Colonic mucosa (tissue), 4 donors: ENCODE results near the gene AUNIP. TPM values are rescaled to one million over a fixed set of nuclear protein-coding genes. Genes with fewer than 3 reads are reported as not detected.

Experiments
- DNase-seq: peaks from one replicate; pipeline ENCODE4 v3.0.0-alpha.2; 2020
- H3K27ac ChIP-seq: fragments of 200-600 bp; one replicate; pipeline ENCODE4 v1.8.0; 2021
- H3K27me3 ChIP-seq: fragments of 200-600 bp; one replicate; pipeline ENCODE4 v1.8.0; 2021
- H3K36me3 ChIP-seq: fragments of 200-600 bp; one replicate; pipeline ENCODE4 v1.8.0; 2021
- H3K4me1 ChIP-seq: fragments of 200-600 bp; one replicate; pipeline ENCODE4 v1.8.0; 2021; ENCODE audit warnings: mild to moderate bottlenecking
- H3K4me3 ChIP-seq: fragments of 200-600 bp; one replicate; pipeline ENCODE4 v1.8.0; 2021
- H3K9ac ChIP-seq, 2 donors: one replicate each; pipeline ENCODE4 v1.7.0; 2013; ENCODE audit warnings: control low read depth in 2 of 2, low read depth in 2 of 2, low read length in 2 of 2
- H3K9me3 ChIP-seq: fragments of 200-600 bp; one replicate; pipeline ENCODE4 v1.8.0; 2021
- CTCF ChIP-seq: fragments of 200-600 bp; IDR thresholded peaks from one replicate; pipeline ENCODE4 v1.8.0; 2022; ENCODE audit warnings: antibody characterized with exemption, mild to moderate bottlenecking
- intact Hi-C: fragments of 100-400 bp; cut with DNase I; formaldehyde crosslinking; loops from one replicate; pipeline ENCODE4 v1.14.1; 2022
- total RNA-seq, 2 donors: library from RNA; stranded (reverse); fragmentation: NEBNext Ultra II Directional in 1 of 2; extraction: Animal tissue kit (Norgen Biotek cat#: 25700) in 1 of 2; gene quantifications; one replicate each; pipeline ENCODE4 v1.2.1, GENCODE V29; 2021
- donor health status: healthy.
- donor health status: DM: no; HTN: no; CAD: no.
- donor health status: DM: no; HTN: no; CAD: no.

The AUNIP gene
- total RNA-seq, 2 donors from 2014 or later: 1.2 to 4.8 TPM

- Histone ChIP-seq H3K4me3 (peak overlapping the region; percentile 58), H3K9ac (peak overlapping the region in 1 of 2 donors; percentile 72), H3K27ac (no peak overlapping the region), H3K27me3 (no peaks in the 10 kb centered on the region), H3K9me3 (no peaks in the 10 kb centered on the region), H3K4me1 (peaks cover 9% of the 10 kb centered on the region), H3K36me3 (no peaks in the 10 kb centered on the region)
- intact Hi-C loops: no loop called here
- TF ChIP-seq CTCF: no peak
- no peak for DNase-seq
These were observed 15.0 kb upstream of the AUNIP start for GRCh38 chr1:25874209-25874608.

GRCh38 chr1:25873120-25873519, 13.9 kb upstream of the AUNIP start:
- no peak for TF ChIP-seq CTCF
- H3K36me3 ChIP-seq: no peaks in the 10 kb centered on the region
- no peak overlapping the region for H3K4me3 ChIP-seq
- intact Hi-C loops: no loop called here
- DNase-seq: no peak
- no peak overlapping the region for H3K9ac ChIP-seq
- H3K4me1 ChIP-seq: peaks cover 9% of the 10 kb centered on the region
- no peak overlapping the region for H3K27ac ChIP-seq
- no peaks in the 10 kb centered on the region for H3K9me3 ChIP-seq
- no peaks in the 10 kb centered on the region for H3K27me3 ChIP-seq

- Histone ChIP-seq H3K4me3 (no peak overlapping the region), H3K4me1 (peaks cover 9% of the 10 kb centered on the region), H3K9me3 (no peaks in the 10 kb centered on the region), H3K9ac (no peak overlapping the region), H3K27me3 (no peaks in the 10 kb centered on the region), H3K27ac (no peak overlapping the region), H3K36me3 (no peaks in the 10 kb centered on the region)
- DNase-seq: no peak
- intact Hi-C loops: no loop called here
- TF ChIP-seq CTCF: no peak
These were observed 13.5 kb upstream of the AUNIP start for GRCh38 chr1:25872713-25873112.

GRCh38 chr1:25871704-25872494, 12.6 kb upstream of the AUNIP start:
- H3K27me3 ChIP-seq: no peaks in the 10 kb centered on the region
- intact Hi-C loops: no loop called here
- no peak for DNase-seq
- no peak overlapping the region for H3K4me3 ChIP-seq
- H3K9me3 ChIP-seq: no peaks in the 10 kb centered on the region
- no peak overlapping the region for H3K27ac ChIP-seq
- H3K4me1 ChIP-seq: peaks cover 9% of the 10 kb centered on the region
- H3K36me3 ChIP-seq: no peaks in the 10 kb centered on the region
- no peak overlapping the region for H3K9ac ChIP-seq
- no peak for TF ChIP-seq CTCF

GRCh38 chr1:25871086-25871703, 11.9 kb upstream of the AUNIP start:
- H3K4me1 ChIP-seq: peaks cover 9% of the 10 kb centered on the region
- intact Hi-C loops: no loop called here
- H3K9ac ChIP-seq: no peak overlapping the region
- H3K27ac ChIP-seq: no peak overlapping the region
- no peaks in the 10 kb centered on the region for H3K36me3 ChIP-seq
- no peak for DNase-seq
- H3K4me3 ChIP-seq: no peak overlapping the region
- H3K9me3 ChIP-seq: no peaks in the 10 kb centered on the region
- no peaks in the 10 kb centered on the region for H3K27me3 ChIP-seq
- TF ChIP-seq CTCF: no peak
